GM12892 (cell line): ENCODE data around the gene COL19A1.
"Not testable (repeated sequence)": the region's sequence is repeated elsewhere in the genome, so short reads cannot be mapped to it uniquely, and the experiment has no call there.

ENCODE experiments used
- POLR2A ChIP-seq: IDR thresholded peaks from 2 replicates; pipeline ENCODE4 v1.6.1; 2011; ENCODE audit warnings: low read depth, low read length, control low read depth
- POLR2AphosphoS5 ChIP-seq: IDR thresholded peaks from 2 replicates; pipeline ENCODE4 v1.6.1; 2011; ENCODE audit warnings: low read depth, low read length, control low read depth
- TAF1 ChIP-seq: IDR thresholded peaks from 2 replicates; pipeline ENCODE4 v1.6.1; 2011; ENCODE audit warnings: low read depth, mild to moderate bottlenecking, control low read depth, low read length, borderline replicate concordance

DNA sequence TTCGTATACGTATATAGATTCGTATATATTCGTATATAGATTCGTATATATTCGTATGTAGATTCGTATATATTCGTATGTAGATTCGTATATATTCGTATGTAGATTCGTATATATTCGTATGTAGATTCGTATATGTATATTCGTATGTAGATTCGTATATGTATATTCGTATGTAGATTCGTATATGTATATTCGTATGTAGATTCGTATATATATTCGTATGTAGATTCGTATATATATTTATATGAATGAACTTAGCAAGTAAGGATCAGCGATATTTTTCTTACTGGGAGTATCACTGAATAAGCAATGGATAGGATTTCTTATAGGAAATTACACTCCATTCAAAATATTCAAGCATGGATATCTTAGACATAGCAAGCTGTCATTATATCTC lies 55.3 kb downstream of the COL19A1 start:
- not testable (repeated sequence) for TF ChIP-seq POLR2A, POLR2AphosphoS5, TAF1
